GM12874 (cell line): ENCODE data around the gene DRAXIN.

Experiments
- CTCF ChIP-seq: IDR thresholded peaks from 2 replicates; pipeline ENCODE4 v1.5.1; 2011; ENCODE audit warnings: low read depth, mild to moderate bottlenecking, control low read depth, low read length, moderate library complexity; ENCODE audit not compliant: insufficient read depth

The DRAXIN gene

GRCh38 chr1:11691302-11691914 lies at the start of gene DRAXIN:
Gene DRAXIN, plus strand, starts transcription at chr1:11691710. Its CDS starts 14,549 bp downstream, at chr1:11706259.
- no peak for TF ChIP-seq CTCF

GRCh38 chr1:11641776-11642305 lies 49.7 kb upstream of the DRAXIN start:
- no peak for TF ChIP-seq CTCF

- peak; percentile 96 for TF ChIP-seq CTCF
These were observed 49.0 kb upstream of the DRAXIN start for GRCh38 chr1:11642418-11643017.

- TF ChIP-seq CTCF, result no peak
These were observed 47.7 kb upstream of the DRAXIN start for GRCh38 chr1:11643782-11644181.

GRCh38 chr1:11645270-11645669 lies 46.2 kb upstream of the DRAXIN start:
- no peak for TF ChIP-seq CTCF

GRCh38 chr1:11645670-11646265 lies 45.7 kb upstream of the DRAXIN start:
- TF ChIP-seq CTCF, result peak; percentile 80

- TF ChIP-seq CTCF, result no peak
These were observed 45.2 kb upstream of the DRAXIN start for GRCh38 chr1:11646317-11646716.
